Prostate gland (tissue), 2 donors: Measurements from ENCODE around the gene ANKRD6. TPM values are rescaled to one million over a fixed set of nuclear protein-coding genes. Genes with fewer than 3 reads are reported as not detected.

ENCODE experiments used
- DNase-seq: peaks from one replicate; pipeline ENCODE4 v3.0.0-alpha.2; 2019; ENCODE audit warnings: low spot score
- H3K27ac ChIP-seq, 2 donors: fragments of 200-600 bp; sonication (generic); 2 replicates each; pipeline ENCODE4 v1.5.1; 2017 to 2019
- H3K27me3 ChIP-seq: fragments of 200-600 bp; sonication (generic); replicated peaks from 2 replicates; pipeline ENCODE4 v1.5.1; 2019; ENCODE audit not compliant: insufficient read depth
- H3K36me3 ChIP-seq, 2 donors: fragments of 200-600 bp; sonication (generic); 1 replicate in 1 of 2; 2 replicates in 1 of 2; pipeline versions ENCODE4 v1.5.1 to v1.8.1; 2017 to 2019
- H3K4me1 ChIP-seq: fragments of 200-600 bp; sonication (generic); replicated peaks from 2 replicates; pipeline ENCODE4 v1.5.1; 2019
- H3K4me3 ChIP-seq, 2 donors: fragments of 200-600 bp; sonication (generic); 2 replicates each; pipeline ENCODE4 v1.5.1; 2017 to 2019
- H3K9me3 ChIP-seq: fragments of 200-600 bp; sonication (generic); 2 replicates; pipeline ENCODE4 v1.5.1; 2017
- POLR2A ChIP-seq: fragments of 450-650 bp; IDR thresholded peaks from one replicate; pipeline ENCODE4 v1.6.1; 2016; ENCODE audit warnings: antibody characterized with exemption, mild to moderate bottlenecking
- POLR2AphosphoS5 ChIP-seq: sonication (generic); formaldehyde crosslinking; IDR thresholded peaks from one replicate; pipeline ENCODE4 v1.6.1; 2017; ENCODE audit warnings: antibody characterized with exemption
- WGBS: methylation state at CpG from one replicate; pipeline ENCODE4 v1.1.5; 2018; 5-methylcytosine and 5-hydroxymethylcytosine counted together
- intact Hi-C: fragments of 100-400 bp; cut with DNase I; formaldehyde crosslinking; loops from one replicate; pipeline ENCODE4 v1.14.2; 2022
- total RNA-seq, 2 donors: library from RNA; depleted of rRNA; stranded (reverse); fragments of >200 nt; gene quantifications; one replicate each; pipeline ENCODE4 v1.1.0, GENCODE V29; 2016
- TF ChIP-seq, protein P1 (sequence below), 4 experiments: fragments of 200-600 bp in 2 of 4; fragments of 450-650 bp in 2 of 4; sonication (generic) in 2 of 4; IDR thresholded peaks; 1 replicate in 3 of 4; 2 replicates in 1 of 4; pipeline ENCODE4 v1.5.1; 2016 to 2019; ENCODE audit warnings: antibody characterized with exemption in 4 of 4, mild to moderate bottlenecking in 2 of 4, moderate library complexity in 2 of 4

Gene ANKRD6
- total RNA-seq, 2 donors from 2014 or later, result 11.9 to 30.9 TPM

GRCh38 chr6:89416796-89417195 is 16.2 kb upstream of the ANKRD6 start:
- no peak for DNase-seq
- Histone ChIP-seq H3K27me3 (no peaks in the 10 kb centered on the region), H3K36me3 (no peaks in the 10 kb centered on the region), H3K4me1 (no peaks in the 10 kb centered on the region), H3K9me3 (no peaks in the 10 kb centered on the region), H3K27ac (no peak overlapping the region), H3K4me3 (no peak overlapping the region)
- intact Hi-C loops, result no loop called here
- 89% methylated on average over 1 of the region's 1 CpG for WGBS
- TF ChIP-seq, protein P1, sequence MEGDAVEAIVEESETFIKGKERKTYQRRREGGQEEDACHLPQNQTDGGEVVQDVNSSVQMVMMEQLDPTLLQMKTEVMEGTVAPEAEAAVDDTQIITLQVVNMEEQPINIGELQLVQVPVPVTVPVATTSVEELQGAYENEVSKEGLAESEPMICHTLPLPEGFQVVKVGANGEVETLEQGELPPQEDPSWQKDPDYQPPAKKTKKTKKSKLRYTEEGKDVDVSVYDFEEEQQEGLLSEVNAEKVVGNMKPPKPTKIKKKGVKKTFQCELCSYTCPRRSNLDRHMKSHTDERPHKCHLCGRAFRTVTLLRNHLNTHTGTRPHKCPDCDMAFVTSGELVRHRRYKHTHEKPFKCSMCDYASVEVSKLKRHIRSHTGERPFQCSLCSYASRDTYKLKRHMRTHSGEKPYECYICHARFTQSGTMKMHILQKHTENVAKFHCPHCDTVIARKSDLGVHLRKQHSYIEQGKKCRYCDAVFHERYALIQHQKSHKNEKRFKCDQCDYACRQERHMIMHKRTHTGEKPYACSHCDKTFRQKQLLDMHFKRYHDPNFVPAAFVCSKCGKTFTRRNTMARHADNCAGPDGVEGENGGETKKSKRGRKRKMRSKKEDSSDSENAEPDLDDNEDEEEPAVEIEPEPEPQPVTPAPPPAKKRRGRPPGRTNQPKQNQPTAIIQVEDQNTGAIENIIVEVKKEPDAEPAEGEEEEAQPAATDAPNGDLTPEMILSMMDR (IDR thresholded peaks at IDR 0.05), result no peak
- TF ChIP-seq POLR2A, result no peak
- TF ChIP-seq POLR2AphosphoS5, result no peak

DNA sequence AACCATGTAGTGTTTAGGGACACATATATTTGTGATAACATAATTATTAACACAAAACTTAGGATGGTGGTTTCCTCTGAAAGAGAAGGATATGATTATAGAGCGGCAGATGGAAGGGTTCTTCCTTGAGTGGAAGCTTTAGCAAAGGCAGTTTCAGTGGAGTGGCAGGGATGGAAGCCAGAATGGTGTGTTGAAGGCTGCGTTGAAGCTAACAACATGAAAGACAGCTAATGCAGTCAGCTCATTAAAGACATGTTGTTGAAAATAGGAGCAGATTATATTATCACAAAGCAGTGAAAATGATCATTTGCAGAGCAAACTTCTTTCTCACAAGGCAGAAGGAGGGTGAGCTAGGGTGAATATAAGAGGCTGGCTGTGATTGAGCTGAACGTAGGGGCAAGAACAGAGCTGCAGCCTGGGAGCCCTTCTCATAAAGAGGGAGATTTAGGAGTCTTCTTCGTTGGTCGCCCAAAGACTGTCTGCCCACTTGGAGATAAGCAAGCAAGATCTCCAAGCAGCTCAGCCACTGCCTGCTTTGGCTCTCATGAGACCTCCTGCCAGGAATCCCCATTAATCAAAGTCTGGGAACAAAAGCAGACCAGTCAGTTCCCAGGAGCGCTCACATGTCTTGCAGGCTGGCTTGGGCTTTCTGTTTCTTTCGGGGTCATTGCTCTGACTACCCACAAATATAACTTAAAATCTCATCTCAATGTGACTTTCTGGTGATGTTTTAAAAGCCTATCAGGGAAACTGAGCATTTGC is 2.6 kb upstream of the ANKRD6 start:
- DNase-seq, result no peak
- TF ChIP-seq POLR2AphosphoS5, result no peak
- no peak for TF ChIP-seq POLR2A
- TF ChIP-seq, protein P1 (IDR thresholded peaks at IDR 0.05), result no peak
- no peaks in the 10 kb centered on the region for H3K4me1 ChIP-seq
- H3K36me3 ChIP-seq, result no peaks in the 10 kb centered on the region
- H3K27ac ChIP-seq, result no peak overlapping the region
- no peaks in the 10 kb centered on the region for H3K9me3 ChIP-seq
- intact Hi-C loops, result no loop called here
- H3K4me3 ChIP-seq, result no peak overlapping the region
- 32% methylated on average over 7 of the region's 7 CpGs for WGBS
- H3K27me3 ChIP-seq, result no peaks in the 10 kb centered on the region

DNA sequence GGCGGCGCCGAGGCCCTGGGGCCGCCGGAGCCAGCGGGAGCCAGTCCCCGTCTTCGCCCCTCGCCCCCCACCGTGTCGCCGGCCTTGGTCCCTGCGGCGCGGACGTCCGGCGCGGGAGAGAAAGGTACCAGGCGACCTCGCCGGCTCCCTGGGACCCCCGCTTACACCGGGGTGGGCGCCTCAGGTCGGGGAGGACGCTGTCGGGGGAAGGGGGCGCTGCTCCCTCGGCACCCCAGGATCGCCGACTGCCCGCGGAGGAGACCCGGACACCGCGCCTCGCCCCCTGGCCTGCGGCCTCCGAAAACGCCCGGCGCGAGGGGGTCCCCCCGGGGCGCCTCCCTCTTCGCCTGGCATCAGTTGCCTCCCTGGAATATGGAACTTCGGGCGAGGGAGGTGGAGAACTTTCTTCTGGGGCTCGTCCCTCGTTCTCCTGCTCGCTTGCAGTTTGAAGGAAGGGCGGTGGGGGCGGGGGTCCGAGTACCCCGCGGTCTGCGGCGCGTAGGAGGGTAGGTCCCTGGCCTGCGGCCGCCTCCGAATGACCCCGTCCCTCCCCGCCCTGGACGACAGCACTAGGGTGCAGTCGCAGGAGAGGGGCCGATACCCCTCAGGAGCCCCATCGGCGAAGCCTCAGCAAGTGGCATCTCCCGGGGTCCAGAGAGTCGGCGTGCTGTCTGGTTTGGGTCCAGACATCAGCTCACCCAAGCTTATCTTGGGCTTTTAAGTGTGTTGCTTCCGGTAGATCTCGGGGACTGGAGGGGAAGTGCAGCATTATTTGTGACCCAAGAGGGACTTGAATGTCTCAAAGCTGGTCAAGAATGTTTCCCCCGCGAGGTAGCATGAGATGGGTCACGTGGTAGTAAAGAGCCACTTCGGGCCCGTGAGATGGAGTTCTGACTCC is 549 bp downstream of the ANKRD6 start:
- TF ChIP-seq POLR2AphosphoS5 (no peak), POLR2A (no peak)
- TF ChIP-seq, protein P1 (IDR thresholded peaks at IDR 0.05), result no peak
- 2% methylated on average over 42 of the region's 80 CpGs for WGBS
- peak overlapping the region; percentile 56 to 76 for H3K4me3 ChIP-seq
- no peaks in the 10 kb centered on the region for H3K27me3 ChIP-seq
- intact Hi-C loops, result loop anchor here (2.0 kb wide), 1 partner anchor 175 kb away; no protein-coding TSS in a partner anchor
- peak; percentile 17 for DNase-seq
- H3K27ac ChIP-seq, result peak overlapping the region; percentile 9 to 32
- H3K9me3 ChIP-seq, result no peaks in the 10 kb centered on the region
- H3K4me1 ChIP-seq, result no peaks in the 10 kb centered on the region
- H3K36me3 ChIP-seq, result no peaks in the 10 kb centered on the region

DNA sequence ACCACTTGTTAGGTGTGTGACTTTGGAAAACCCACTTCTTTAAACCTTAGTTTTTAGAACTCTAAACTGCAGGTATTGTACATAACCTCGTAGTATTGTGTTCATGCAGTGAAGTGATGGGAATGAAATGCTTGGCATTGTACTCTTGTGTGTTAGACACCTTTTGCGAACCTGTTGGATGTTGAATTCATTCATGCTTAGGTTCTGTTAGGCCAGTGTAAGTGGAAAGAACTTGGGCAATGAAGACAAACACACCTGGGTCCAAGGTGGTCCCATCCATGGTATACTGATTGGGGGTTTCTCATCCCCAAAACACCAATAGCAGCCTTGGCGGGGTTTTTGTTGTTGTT is 1.2 kb downstream of the ANKRD6 start:
- intact Hi-C loops, result no loop called here
- H3K4me1 ChIP-seq, result no peaks in the 10 kb centered on the region
- H3K9me3 ChIP-seq, result no peaks in the 10 kb centered on the region
- H3K36me3 ChIP-seq, result no peaks in the 10 kb centered on the region
- no peak for TF ChIP-seq POLR2A
- TF ChIP-seq, protein P1 (IDR thresholded peaks at IDR 0.05), result no peak
- no peak for TF ChIP-seq POLR2AphosphoS5
- WGBS, result 69% methylated on average over 3 of the region's 3 CpGs
- peak overlapping the region in 1 of 2 donors; percentile 76 for H3K4me3 ChIP-seq
- DNase-seq, result no peak
- H3K27me3 ChIP-seq, result no peaks in the 10 kb centered on the region
- H3K27ac ChIP-seq, result no peak overlapping the region
